HG03457 (cell line): ENCODE results near the gene LTC4S.
"Not testable (repeated sequence)": the region's sequence is repeated elsewhere in the genome, so short reads cannot be mapped to it uniquely, and the experiment has no call there.

Source experiments
- ATAC-seq: cut with Tn5 transposase; IDR thresholded peaks from one replicate; pipeline ENCODE4 v1.9.1; 2021; ENCODE audit warnings: moderate number of reproducible peaks; ENCODE audit not compliant: unreplicated experiment

LTC4S gene, protein sequence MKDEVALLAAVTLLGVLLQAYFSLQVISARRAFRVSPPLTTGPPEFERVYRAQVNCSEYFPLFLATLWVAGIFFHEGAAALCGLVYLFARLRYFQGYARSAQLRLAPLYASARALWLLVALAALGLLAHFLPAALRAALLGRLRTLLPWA

DNA sequence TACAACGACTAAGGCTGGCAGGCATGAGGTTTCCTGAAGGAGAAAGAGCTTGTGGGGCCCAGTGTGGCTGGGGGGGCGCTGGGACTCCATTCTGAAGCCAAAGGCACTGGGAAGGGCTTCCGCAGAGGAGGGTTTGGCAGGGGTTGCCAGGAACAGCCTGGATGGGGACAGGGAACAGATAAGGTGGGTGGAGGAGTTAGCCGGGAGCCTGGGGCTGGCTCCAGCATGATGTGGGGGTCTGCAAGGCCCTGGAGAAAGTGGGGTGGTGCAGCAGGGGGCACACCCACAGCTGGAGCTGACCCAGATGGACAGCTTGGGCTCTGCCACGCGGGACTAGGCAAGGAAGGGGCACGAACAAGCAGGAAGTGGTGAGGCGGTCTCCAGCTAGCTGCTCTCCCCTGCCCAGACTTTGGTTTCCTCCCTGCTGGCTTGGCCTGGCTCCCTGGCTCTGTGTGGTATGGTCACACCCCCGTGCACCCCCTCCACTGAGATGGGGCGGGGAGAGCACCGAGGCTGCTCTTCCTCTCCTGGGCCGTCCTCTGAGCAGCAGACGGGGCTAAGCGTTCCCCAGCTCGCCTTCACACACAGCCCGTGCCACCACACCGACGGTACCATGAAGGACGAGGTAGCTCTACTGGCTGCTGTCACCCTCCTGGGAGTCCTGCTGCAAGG is at the start of gene LTC4S:
LTC4S (plus strand) TSS at position 519 of the 672 bp plus-strand sequence; CDS start at position 614, 95 bp downstream.
- peak; percentile 30 for ATAC-seq

DNA sequence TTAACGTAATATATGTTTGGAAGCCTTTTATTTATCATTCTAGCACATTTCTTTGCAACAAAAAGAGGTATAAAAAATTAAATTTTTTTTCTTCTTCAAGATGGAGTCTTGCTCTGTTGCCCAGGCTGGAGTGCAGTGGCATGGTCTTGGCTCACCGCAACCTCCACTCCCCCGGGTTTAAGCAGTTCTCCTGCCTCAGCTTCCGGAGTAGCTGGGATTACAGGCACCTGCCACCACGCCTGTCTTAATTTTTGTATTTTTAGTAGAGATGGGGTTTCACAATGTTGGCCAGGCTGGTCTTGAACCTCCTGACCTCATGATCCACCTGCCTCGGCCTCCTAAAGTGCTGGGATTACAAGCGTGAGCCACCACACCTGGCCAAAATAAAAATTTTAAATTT is 49.7 kb upstream of the LTC4S start:
- not testable (repeated sequence) for ATAC-seq

DNA sequence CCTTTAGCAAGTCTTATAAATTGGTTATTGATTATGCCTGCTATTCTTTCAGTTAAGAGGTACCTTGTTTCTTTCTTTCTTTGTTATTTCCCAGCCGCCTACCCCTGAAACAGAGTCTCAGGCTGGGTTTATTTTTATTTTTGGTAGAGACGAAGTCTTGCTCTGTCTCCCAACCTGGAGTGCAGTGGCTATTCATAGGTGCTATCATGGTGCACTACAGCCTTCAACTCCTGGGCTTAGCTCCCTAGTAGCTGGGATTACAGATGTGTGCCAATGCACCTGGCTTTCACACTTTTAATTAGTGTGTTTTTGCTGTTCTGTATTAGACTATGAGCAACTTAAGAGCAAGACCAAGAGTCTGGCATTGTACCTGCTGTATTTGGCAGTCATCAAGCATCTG is 46.9 kb upstream of the LTC4S start:
- no peak for ATAC-seq

DNA sequence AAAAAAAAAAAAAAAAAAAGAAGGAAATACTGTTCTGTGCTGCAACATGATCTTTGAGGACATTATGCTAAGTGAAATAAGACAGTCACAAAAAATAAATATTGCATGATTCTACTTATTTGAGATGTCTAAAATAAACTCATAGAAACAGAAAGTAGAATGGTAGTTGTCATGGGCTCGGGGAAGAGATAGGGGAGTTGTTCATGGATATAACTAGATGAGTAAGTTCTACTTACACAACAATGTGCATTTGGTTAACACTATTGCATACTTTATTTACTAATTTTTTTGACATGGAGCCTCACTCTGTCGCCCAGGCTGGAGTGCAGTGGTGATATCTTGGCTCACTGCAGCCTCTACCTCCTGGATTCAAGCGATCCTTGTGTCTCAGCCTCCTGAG is 46.0 kb upstream of the LTC4S start:
- ATAC-seq = no peak

DNA sequence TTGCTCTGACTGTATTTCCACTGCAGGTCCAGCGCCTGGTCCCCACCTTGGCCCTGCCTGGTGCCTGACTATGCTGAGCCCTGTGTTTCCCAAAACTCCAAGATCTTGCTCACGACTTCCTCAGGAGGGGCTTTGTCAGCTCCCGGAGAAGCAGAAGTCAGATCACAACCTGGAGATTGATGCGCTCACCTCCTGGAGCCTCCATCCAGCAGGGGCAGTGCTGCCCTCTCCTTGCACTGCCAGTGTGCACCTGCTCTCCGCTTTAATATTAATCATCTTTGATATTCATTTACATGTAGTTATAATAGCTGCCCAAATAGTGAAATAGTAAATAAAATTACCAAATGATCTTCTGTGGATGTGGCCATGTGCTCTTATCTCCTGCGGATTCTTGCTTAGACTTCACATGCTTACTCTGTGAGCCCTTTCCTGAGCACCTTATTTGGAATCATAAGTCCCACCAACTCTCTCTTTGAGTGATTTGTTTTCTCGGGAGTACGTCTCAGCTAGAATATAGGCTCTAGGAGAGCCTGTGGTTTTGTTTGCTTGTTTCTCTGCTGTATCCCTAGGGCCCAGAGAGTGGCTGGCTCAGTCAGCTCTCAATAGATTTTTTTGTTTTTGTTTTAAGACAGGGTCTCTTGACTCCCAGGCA is 43.8 kb upstream of the LTC4S start:
- ATAC-seq = no peak

DNA sequence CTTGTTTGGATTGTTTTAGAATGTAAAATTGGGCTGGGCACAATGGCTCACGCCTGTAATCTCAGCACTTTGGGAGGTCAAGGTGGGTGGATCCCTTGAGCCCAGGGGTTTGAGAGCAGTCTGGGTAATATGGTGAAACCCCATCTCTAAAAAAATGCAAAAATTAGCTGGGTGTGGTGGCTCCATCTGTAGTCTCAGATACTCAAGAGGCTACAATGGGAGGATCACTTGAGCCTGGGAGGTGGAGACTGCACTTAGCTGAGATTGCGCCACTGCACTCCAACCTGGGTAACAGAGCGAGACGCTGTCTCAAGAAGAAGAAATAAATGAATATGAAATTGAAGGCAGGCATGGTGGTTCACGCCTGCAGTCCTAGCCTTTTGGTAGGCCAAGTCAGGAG is 39.8 kb upstream of the LTC4S start:
- ATAC-seq = no peak

DNA sequence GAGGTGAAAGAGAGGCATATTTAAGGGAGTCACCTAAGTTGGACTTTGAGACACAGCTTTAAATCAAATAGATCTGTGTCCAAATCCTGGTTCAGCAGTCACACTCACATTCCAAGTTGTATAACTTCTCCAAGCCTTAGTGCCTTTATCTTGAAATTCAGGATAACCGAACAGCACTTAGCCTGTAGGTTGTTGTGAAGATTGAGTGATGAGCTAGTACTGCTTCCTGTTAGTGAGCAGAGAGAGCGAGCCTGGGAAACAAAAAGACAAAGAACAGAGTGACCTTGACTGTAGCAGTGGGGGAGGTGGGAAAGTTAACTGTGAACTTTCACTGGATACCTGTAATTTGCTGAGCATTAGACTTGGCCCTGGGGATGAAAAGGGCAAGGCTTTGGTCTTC is 38.8 kb upstream of the LTC4S start:
- no peak for ATAC-seq

DNA sequence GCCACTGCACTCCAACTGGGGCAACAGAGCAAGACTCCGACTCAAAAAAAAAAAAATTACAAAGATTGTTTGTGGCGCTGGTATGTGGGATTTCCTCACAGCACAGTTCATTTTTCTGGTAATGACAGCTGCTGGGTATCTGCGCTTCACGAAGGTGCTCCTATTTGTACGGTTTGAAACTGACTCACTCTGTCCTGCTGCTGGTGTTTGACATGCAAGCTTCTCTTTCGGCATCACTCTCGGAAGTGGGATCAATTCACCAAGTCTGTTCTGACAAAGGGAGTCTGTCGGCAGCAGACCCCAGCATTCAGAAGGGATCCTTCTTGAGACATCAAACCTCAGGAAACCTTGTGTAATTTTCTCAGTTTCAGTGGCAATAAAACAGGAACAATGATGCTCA is 34.8 kb upstream of the LTC4S start:
- no peak for ATAC-seq

DNA sequence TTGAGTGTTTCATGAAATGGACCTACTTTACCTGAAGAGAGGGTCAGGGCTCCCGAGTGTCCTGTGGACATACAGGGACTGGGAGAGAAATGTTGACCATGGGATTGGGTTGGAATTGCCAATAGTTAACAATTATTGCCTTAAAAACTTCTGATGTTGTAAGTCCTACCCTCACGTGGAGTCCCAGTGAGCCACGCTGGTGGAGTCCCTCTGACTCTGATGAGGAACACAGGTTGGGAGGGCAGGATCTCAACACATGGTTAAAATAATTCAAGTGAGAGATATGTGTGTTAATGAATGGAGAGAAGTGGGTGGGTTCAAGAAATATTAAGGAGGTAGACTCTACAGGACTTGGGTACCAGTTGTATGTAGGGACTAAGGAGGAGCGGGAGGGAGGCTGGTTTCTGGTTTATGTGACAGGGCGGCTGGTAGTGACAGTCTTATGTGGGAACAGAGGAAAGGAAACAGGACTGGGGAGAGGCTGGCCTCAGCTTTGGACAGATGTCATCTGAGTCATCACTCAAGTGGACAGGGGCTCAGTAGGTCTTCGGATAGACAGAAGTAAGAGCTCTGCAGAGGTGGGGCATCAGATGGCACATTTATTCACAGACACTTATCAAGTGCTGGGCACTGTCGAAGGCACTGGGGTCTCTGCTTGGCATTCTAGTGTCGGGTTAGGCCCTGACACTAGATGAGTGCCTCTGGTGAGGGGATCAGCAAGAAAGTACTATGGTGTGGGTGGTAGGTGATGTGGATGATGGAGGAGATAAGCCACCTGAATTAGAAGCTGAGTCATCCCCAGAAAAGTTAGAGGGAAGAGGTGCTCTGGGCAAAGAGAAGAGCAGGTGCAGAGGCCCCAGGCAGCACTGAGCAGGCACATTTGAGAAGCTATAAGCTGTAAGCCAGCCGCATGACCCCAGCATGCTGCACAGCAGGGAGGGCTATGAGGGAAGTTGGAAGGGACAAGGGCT is 33.9 kb upstream of the LTC4S start:
- no peak for ATAC-seq

DNA sequence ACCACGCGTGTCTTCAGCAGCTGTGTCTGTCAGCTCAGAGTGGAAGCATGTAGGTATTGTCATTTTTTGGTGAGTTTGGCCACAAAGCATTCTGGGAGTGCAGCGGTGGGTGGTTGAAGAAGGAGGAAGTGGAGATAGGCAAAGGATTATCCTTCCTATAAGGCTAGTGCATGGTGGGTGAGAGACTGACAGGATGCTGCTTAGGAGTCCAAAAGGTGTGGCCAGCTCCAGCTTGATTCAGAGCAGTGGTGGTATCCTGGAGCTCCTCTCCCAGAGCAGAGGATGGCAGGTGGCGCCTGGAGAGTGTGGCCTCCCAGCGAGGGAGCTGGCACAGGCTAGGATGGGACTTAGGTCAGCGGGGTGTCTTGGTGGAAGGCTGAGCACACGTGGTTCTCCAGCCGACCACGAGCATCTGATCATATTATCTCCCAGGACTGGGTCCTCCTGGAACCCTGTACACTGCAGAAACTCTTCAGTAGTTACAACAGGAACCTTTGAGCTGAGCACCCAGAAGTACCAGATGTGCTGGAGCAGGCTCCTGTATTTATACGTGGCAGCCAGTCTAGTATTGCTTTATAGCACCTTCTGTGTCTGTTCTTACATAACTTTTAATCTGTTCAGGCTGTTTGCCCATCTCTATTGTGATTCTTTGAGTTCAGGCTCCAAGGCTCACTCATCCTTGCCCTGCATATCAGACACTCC is 31.6 kb upstream of the LTC4S start:
- no peak for ATAC-seq

DNA sequence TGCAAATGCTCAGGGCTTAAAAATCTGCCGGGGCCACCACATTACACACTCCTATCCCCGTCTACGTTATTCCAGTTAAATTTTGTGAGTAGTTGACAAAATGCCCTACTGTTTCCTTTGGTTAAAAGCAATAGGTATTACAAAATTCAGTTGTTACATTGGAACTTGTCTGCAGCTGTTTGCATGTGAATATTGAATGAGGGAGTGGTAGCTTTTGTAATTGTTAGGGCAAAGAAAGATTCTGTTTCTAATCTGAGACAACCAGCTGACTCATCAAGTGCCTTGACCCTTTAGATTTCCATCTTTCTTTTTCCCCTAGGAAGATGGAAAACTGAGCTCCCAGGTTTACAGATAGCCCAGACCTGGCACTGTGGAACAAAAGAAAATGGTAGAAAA is 31.0 kb upstream of the LTC4S start:
- no peak for ATAC-seq

DNA sequence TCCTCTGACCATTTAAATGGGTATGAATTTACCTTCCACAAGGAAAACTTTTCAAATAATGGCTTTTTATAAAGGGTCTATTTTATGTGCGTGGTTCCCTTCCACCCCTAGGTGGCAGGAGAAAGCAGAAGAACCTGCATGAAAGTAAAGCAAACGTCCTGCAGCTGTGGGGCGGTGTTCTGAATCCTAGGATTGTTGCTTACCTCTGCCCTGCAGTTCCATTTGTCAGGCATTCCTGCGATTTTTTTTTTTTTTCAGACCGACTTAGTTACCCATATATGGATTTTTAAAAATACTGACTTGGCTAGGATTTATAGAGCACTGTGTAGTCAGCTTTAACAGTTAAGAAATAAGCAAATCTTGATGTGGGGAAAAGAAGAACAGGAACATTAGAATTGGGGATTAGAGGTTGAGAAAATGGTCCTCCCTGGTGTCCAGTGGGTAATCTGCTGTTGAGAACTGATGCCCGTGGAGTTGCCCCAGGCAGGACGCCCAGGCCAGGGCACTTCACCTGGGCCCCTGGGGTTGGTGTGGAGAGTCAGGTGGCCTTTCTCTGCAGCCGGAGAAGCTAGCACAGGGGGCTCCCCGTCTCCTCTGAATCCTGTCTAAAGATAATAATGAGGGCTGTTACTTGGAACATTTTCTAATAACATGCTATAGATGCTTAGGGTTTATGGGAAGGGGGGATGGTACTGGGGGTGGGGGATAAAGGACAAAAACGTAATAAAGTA is 30.4 kb upstream of the LTC4S start:
- ATAC-seq = no peak

DNA sequence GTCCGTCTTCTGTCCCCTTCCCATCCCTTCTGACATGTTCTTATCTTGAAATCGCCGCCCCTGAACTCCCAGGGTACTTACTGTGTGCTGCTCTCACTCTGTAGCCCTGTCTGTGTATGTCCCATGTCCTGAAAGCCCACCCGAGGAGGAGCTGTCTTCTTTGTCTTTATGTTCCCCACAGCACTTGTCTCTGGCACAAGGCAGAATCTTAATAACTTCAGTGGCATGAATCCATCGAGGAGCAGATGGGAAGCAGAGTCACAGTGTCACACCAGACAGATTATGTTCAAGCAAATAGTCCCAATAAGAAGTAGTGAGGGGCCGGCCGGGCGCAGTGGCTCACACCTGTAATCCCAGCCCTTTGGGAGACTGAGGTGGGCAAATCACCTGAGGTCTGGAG is 29.7 kb upstream of the LTC4S start:
- no peak for ATAC-seq

DNA sequence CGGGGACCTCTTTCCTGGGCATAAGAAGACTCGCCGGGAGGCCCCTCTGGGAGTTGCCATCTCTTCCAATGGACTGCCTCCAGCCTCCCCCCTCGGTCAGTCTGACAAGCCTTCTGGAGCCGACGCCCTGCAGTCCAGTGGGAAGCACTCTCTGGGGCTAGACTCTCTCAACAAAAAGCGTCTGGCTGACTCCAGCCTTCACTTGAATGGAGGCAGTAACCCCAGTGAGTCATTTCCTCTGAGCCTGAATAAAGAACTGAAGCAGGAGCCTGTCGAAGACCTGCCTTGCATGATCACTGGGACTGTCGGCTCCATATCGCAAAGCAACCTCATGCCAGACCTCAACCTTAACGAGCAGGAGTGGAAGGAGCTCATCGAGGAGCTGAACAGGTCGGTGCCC is 28.4 kb upstream of the LTC4S start:
- no peak for ATAC-seq

DNA sequence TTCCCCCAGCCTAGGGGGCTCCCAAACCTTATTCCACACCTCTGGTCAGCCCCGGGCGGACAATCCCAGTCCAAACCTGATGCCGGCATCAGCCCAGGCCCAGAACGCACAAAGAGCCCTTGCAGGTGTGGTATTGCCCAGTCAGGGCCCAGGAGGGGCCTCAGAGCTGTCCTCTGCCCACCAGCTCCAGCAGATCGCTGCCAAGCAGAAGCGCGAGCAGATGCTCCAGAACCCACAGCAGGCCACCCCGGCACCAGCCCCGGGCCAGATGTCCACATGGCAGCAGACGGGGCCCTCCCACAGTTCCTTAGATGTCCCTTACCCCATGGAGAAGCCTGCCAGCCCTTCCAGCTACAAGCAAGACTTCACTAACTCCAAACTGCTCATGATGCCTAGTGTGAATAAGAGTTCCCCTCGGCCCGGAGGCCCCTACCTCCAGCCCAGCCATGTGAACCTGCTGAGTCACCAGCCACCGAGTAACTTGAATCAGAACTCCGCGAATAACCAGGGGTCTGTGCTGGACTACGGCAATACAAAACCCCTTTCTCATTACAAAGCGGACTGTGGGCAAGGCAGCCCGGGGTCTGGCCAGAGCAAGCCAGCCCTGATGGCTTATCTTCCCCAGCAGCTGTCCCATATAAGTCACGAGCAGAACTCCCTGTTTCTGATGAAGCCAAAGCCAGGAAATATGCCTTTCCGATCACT is 27.6 kb upstream of the LTC4S start:
- no peak for ATAC-seq

DNA sequence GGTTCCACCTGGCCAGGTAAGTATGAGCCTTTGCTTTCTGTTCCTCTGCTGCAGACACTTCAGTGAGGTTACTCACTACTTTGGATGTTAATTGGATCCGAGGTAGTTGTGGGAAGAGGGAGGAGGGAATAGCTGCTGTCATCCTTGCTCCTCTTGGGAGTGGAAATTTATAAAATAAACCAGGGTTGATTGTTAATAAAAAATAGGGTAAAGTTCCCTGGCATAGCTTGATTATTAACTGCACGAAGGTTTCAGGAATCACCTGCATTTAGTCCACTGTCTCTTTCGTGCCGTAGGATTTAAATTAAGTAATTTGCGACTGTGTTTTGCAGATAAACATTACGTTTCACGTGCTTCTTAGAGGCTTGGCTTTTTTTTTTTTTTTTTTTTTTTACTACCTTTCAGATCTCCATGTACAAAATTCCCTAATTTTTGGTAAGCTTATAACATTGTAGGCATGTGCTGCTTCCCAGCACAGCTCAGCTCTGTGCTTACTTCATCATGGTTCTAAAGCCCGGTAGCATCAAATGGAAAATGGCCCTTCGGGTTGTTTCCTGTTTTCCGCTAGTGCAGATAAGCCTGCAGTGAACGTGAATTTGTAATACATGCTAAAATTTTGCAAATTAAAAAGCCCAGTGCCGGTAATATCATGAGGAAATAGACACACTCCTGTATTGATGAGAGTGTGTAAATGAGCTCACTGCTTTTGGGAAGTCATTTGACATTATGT is 26.9 kb upstream of the LTC4S start:
- no peak for ATAC-seq

DNA sequence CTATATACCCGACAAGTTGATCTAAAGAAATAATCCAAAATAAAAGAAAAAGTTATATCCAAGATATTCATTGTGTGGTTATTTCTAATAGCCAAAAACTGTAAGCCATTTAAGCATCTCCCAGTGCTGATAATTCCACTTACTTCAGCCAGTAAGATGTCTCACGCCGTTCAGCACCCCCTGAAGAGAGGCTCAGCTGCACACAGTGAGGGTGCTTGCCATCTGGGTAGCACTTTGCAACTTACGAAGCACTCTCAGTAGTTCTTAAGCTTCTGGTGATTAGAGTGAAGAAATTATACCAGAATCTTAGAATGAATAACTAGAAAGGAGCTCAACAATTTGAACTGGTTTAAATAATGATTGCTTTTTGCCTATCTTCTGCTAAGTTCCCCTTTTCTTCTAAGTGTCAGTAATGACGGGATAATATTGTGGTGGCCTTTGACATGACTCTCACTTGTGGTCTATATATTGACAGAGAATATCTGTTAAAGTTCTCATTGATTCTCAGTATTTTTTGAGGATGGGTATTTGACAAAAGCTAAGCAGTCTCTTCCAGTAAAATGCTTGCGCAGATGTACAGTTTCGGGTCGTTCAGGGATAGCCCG is 26.2 kb upstream of the LTC4S start:
- ATAC-seq = no peak

DNA sequence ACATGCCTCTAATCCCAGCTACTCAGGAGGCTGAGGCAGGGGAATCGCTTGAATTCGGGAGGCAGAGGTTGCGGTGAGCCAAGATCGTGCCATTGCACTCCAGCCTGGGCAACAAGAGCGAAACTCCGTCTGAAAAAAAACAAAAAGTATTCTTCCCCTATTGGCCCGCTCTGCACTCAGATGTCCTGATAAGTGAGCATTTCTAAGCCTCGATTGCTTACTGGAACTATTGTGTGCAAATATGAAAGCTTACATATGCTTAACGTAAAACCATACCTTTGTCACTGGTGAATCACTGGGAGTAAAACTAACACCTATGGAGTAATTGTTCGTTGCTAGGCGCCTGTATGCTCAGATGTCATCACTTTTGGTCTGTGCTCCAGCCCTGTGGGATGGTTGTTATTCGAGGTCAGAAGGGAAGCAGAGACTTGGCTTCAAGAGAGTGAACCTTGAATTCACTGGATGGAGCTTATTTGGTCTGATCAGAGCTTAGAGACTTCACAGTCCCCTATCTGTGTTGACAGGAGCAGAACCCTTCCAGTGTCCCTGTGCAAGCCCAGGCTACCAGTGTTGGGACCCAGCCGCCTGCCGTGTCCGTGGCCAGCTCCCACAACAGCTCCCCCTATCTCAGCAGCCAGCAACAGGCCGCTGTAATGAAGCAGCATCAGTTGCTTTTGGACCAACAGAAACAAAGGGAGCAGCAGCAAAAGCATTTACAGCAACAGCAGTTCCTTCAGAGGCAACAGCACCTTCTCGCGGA is 25.3 kb upstream of the LTC4S start:
- no peak for ATAC-seq
